Measurements from ENCODE around the gene LBX2. TPM values are rescaled to one million over a fixed set of nuclear protein-coding genes. Genes with fewer than 3 reads are reported as not detected.
"Not testable (repeated sequence)": the region's sequence is repeated elsewhere in the genome, so short reads cannot be mapped to it uniquely, and the experiment has no call there.

LBX2 gene
- total RNA-seq, 1 experiment from 2014 or later, result not detected

- CTCF ChIA-PET, result interaction anchor here (0.5 to 0.9 kb wide), 3 partner anchors 10 to 11 kb away, joined by 3 to 5 read pairs (median 3); no protein-coding TSS in a partner anchor
- POLR2A ChIA-PET, result interaction anchor here (1.6 to 9.2 kb wide), 2 partner anchors 12 to 22 kb away, joined by 3 to 84 read pairs; partner anchors contain the start of genes MRPL53 and TTC31
- H3K4me3 Mint-ChIP-seq (ENCODE audit: unreplicated experiment), result no peak overlapping the region
- no peaks in the 10 kb centered on the region for H3K27me3 Mint-ChIP-seq (ENCODE audit: insufficient read depth, unreplicated experiment)
- H3K4me1 Mint-ChIP-seq (ENCODE audit: insufficient read depth, unreplicated experiment), result peaks cover 27% of the 10 kb centered on the region
- intact Hi-C loops (cut with micrococcal nuclease), result no loop called here
- no peaks in the 10 kb centered on the region for H3K9me3 Mint-ChIP-seq (ENCODE audit: unreplicated experiment)
- H3K36me3 Mint-ChIP-seq (ENCODE audit: insufficient read depth, unreplicated experiment), result peaks cover 53% of the 10 kb centered on the region
- BruUV-seq (replicated peaks), result no TSS peak
- TF ChIP-seq CTCF (IDR thresholded peaks at IDR 0.05; ENCODE audit: unreplicated experiment), result peak; percentile 9
- no peak overlapping the region for H3K27ac Mint-ChIP-seq (ENCODE audit: low read depth, unreplicated experiment)
- no peak for DNase-seq (ENCODE audit: unreplicated experiment)
Measured at GRCh38 chr2:74461187-74462053, 38.0 kb downstream of the LBX2 start.

- H3K27ac Mint-ChIP-seq (ENCODE audit: low read depth, unreplicated experiment); CTCF ChIA-PET; intact Hi-C loops (cut with micrococcal nuclease); DNase-seq (ENCODE audit: unreplicated experiment); H3K9me3 Mint-ChIP-seq (ENCODE audit: unreplicated experiment); H3K27me3 Mint-ChIP-seq (ENCODE audit: insufficient read depth, unreplicated experiment); BruUV-seq (replicated peaks): not testable (repeated sequence)
- peaks cover 64% of the 10 kb centered on the region for H3K36me3 Mint-ChIP-seq (ENCODE audit: insufficient read depth, unreplicated experiment)
- H3K4me3 Mint-ChIP-seq (ENCODE audit: unreplicated experiment), result peak overlapping the region; percentile 98
- POLR2A ChIA-PET, result interaction anchor here (0.7 to 9.2 kb wide), 4 partner anchors 13 to 685 kb away, joined by 3 to 102 read pairs (median 52); partner anchors contain the start of genes C2orf81, CCDC142, MRPL53 and TTC31
- H3K4me1 Mint-ChIP-seq (ENCODE audit: insufficient read depth, unreplicated experiment), result peaks cover 40% of the 10 kb centered on the region
Measured at GRCh38 chr2:74460187-74460586, 39.2 kb downstream of the LBX2 start.

- H3K36me3 Mint-ChIP-seq (ENCODE audit: insufficient read depth, unreplicated experiment), result peaks cover 70% of the 10 kb centered on the region
- POLR2A ChIA-PET, result interaction anchor here (2.2 to 9.2 kb wide), 9 partner anchors 8 to 70 kb away, joined by 5 to 132 read pairs (median 19); partner anchors contain the start of genes AUP1, C2orf81, CCDC142 and DQX1
- H3K9me3 Mint-ChIP-seq (ENCODE audit: unreplicated experiment); BruUV-seq (replicated peaks); intact Hi-C loops (cut with micrococcal nuclease); H3K27me3 Mint-ChIP-seq (ENCODE audit: insufficient read depth, unreplicated experiment); CTCF ChIA-PET; DNase-seq (ENCODE audit: unreplicated experiment): not testable (repeated sequence)
- H3K4me3 Mint-ChIP-seq (ENCODE audit: unreplicated experiment), result peak overlapping the region; percentile 98
- peaks cover 46% of the 10 kb centered on the region for H3K4me1 Mint-ChIP-seq (ENCODE audit: insufficient read depth, unreplicated experiment)
- H3K27ac Mint-ChIP-seq (ENCODE audit: low read depth, unreplicated experiment), result peak overlapping the region; percentile 91
Measured at GRCh38 chr2:74459503-74460118, 39.8 kb downstream of the LBX2 start.

GRCh38 chr2:74458938-74459363 is 40.5 kb downstream of the LBX2 start:
- H3K4me3 Mint-ChIP-seq (ENCODE audit: unreplicated experiment), result peak overlapping the region; percentile 98
- intact Hi-C loops (cut with micrococcal nuclease), result no loop called here
- CTCF ChIA-PET, result interaction anchor here (0.6 to 1.1 kb wide), 2 partner anchors 20 to 129 kb away, joined by 3 to 5 read pairs; no protein-coding TSS in a partner anchor
- H3K4me1 Mint-ChIP-seq (ENCODE audit: insufficient read depth, unreplicated experiment), result peaks cover 50% of the 10 kb centered on the region
- no peaks in the 10 kb centered on the region for H3K9me3 Mint-ChIP-seq (ENCODE audit: unreplicated experiment)
- no peak for TF ChIP-seq CTCF (IDR thresholded peaks at IDR 0.05; ENCODE audit: unreplicated experiment)
- no peak for DNase-seq (ENCODE audit: unreplicated experiment)
- no peaks in the 10 kb centered on the region for H3K27me3 Mint-ChIP-seq (ENCODE audit: insufficient read depth, unreplicated experiment)
- no TSS peak for BruUV-seq (replicated peaks)
- POLR2A ChIA-PET, result interaction anchor here (0.8 to 9.2 kb wide), 19 partner anchors 8 to 271 kb away, joined by 3 to 132 read pairs (median 8); partner anchors contain the start of genes AUP1, C2orf81, CCDC142 and DQX1
- H3K36me3 Mint-ChIP-seq (ENCODE audit: insufficient read depth, unreplicated experiment), result peaks cover 70% of the 10 kb centered on the region
- H3K27ac Mint-ChIP-seq (ENCODE audit: low read depth, unreplicated experiment), result peak overlapping the region; percentile 91
